CD4-positive, alpha-beta T cell treated with Interleukin-6 for 4 hours (primary cell): ENCODE data around the gene SKIC2.

ENCODE experiments used
- DNase-seq: peaks from one replicate; pipeline ENCODE4 v3.0.0-alpha.2; 2020; ENCODE audit warnings: mixed read lengths

SKIC2 gene

GRCh38 chr6:31945507-31946369 lies 13.2 kb upstream of the SKIC2 start, which contains the start of gene CFB:
TSS of gene CFB (plus strand) at chr6:31946095. CDS start at chr6:31946222, 127 bp downstream.
- DNase-seq = no peak

- no peak for DNase-seq
Measured at GRCh38 chr6:31946370-31946885, 12.5 kb upstream of the SKIC2 start.

GRCh38 chr6:31947070-31947675 lies 11.8 kb upstream of the SKIC2 start:
- DNase-seq = no peak

GRCh38 chr6:31947864-31948263 lies 11.1 kb upstream of the SKIC2 start:
- no peak for DNase-seq

- no peak for DNase-seq
Measured at GRCh38 chr6:31948306-31948705, 10.7 kb upstream of the SKIC2 start.

GRCh38 chr6:31948753-31949413 lies 10.1 kb upstream of the SKIC2 start:
- no peak for DNase-seq

- no peak for DNase-seq
Measured at GRCh38 chr6:31949926-31950548, 8.9 kb upstream of the SKIC2 start.

GRCh38 chr6:31952140-31952805 lies 6.7 kb upstream of the SKIC2 start:
- peak; percentile 46 for DNase-seq

GRCh38 chr6:31952890-31953289 lies 6.1 kb upstream of the SKIC2 start:
- DNase-seq = no peak

- DNase-seq = no peak
Measured at GRCh38 chr6:31954511-31954910, 4.5 kb upstream of the SKIC2 start.

GRCh38 chr6:31956796-31957195 lies 2.2 kb upstream of the SKIC2 start:
- no peak for DNase-seq

GRCh38 chr6:31958412-31958740 lies 599 bp upstream of the SKIC2 start:
- DNase-seq = no peak

- DNase-seq = no peak
Measured at GRCh38 chr6:31961616-31962015, 2.6 kb downstream of the SKIC2 start.

- DNase-seq = no peak
Measured at GRCh38 chr6:31963921-31964320, 4.9 kb downstream of the SKIC2 start.

GRCh38 chr6:31965700-31966099 lies 6.7 kb downstream of the SKIC2 start:
- DNase-seq = no peak

- DNase-seq = no peak
Measured at GRCh38 chr6:31966506-31966905, 7.5 kb downstream of the SKIC2 start.

- DNase-seq = no peak
Measured at GRCh38 chr6:31966997-31967925, 8.3 kb downstream of the SKIC2 start.

GRCh38 chr6:31967926-31968320 lies 8.9 kb downstream of the SKIC2 start:
- no peak for DNase-seq

GRCh38 chr6:31968326-31968725 lies 9.4 kb downstream of the SKIC2 start:
- no peak for DNase-seq

- DNase-seq = no peak
Measured at GRCh38 chr6:31968791-31969711, 10.1 kb downstream of the SKIC2 start.
